Measurements from ENCODE around the gene FXYD7. TPM values are rescaled to one million over a fixed set of nuclear protein-coding genes. Genes with fewer than 3 reads are reported as not detected.
A peak's percentile ranks its signal among the peaks of the same experiment; 100 is the strongest.

The FXYD7 gene
- total RNA-seq, 2 donors from 2014 or later = 17.1 to 20.6 TPM

DNA sequence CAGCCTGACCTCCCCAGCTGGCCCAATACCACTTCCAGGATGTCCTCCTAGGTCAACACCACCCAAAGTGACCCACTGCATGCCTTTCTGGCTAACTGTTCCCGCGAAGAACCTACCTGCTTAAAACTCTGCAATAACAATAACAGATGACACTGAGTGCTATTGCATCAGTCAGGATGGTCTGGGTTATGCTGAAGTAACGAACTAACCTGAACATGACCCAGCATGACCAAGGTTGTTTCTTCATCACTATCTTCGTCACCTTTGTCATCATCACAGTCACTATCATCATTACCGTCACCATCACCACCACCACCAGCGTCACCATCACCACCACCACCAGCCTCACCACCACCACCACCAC lies 38.0 kb upstream of the FXYD7 start:
- H3K4me3 Mint-ChIP-seq = no peak overlapping the region
- ATAC-seq (no peak), DNase-seq (no peak)
- no peaks in the 10 kb centered on the region for H3K27me3 Mint-ChIP-seq
- no peaks in the 10 kb centered on the region for H3K4me1 Mint-ChIP-seq
- H3K36me3 Mint-ChIP-seq (ENCODE audit: low read depth) = no peaks in the 10 kb centered on the region
- H3K27ac Mint-ChIP-seq = no peak overlapping the region
- H3K9me3 ChIP-seq (ENCODE audit: control insufficient read depth, low read length, poor library complexity, severe bottlenecking) = no peaks in the 10 kb centered on the region

DNA sequence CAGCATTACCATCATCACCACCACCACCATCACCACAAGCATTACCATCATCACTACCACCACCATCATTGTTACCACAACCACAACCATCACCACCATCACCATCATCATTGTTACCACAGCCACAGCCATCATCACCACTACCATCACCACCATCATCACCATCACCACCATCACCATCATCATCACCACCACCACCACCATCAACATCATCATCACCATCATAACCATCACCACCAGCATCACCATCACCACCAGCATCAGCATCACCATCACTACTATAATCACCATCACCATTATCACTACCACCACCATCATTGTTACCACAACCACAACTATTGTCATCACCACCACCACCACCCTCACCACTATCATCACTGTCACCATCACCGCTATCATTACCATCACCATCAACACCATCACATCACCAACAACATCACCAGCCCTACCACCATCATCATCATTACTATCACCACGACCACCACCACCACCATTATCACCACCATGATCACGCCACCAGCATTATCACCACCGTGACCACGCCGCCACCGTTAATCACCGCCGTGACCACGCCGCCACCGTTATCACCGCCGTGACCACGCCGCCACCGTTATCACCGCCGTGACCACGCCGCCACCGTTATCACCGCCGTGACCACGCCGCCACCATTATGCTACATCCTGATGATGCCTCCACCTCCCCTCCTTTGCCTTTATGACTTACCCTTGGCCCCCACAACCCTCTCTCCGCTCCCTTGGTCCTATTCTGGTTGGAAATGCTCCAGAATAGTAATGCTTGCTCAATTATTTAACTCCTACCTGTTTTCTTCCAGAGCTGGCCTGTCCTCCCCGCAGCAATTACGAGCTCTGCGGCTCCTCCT lies 37.4 kb upstream of the FXYD7 start:
- no peak overlapping the region for H3K4me3 Mint-ChIP-seq
- no peak overlapping the region for H3K27ac Mint-ChIP-seq
- DNase-seq = no peak
- H3K36me3 Mint-ChIP-seq (ENCODE audit: low read depth) = no peaks in the 10 kb centered on the region
- H3K27me3 Mint-ChIP-seq = peaks cover 1% of the 10 kb centered on the region
- H3K4me1 Mint-ChIP-seq = no peaks in the 10 kb centered on the region
- no peaks in the 10 kb centered on the region for H3K9me3 ChIP-seq (ENCODE audit: control insufficient read depth, low read length, poor library complexity, severe bottlenecking)
- ATAC-seq = peak; percentile 21

DNA sequence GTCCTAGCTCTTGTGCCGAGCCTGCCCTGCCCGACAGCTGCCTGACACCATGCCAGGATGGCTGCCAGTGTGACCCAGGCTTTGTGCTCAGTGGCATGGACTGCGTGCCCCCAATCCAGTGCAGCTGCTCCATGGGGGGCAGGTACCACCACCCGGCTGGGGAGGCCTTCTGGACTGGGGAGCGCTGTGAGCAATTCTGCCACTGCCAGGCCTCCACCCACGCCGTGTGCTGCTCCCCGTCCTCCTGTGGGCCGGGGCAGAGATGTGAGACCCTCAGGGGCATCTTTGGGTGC lies 36.8 kb upstream of the FXYD7 start:
- peaks cover 4% of the 10 kb centered on the region for H3K27me3 Mint-ChIP-seq
- no peak overlapping the region for H3K27ac Mint-ChIP-seq
- no peak for ATAC-seq
- no peaks in the 10 kb centered on the region for H3K9me3 ChIP-seq (ENCODE audit: control insufficient read depth, low read length, poor library complexity, severe bottlenecking)
- DNase-seq = no peak
- no peak overlapping the region for H3K4me3 Mint-ChIP-seq
- no peaks in the 10 kb centered on the region for H3K4me1 Mint-ChIP-seq
- no peaks in the 10 kb centered on the region for H3K36me3 Mint-ChIP-seq (ENCODE audit: low read depth)

DNA sequence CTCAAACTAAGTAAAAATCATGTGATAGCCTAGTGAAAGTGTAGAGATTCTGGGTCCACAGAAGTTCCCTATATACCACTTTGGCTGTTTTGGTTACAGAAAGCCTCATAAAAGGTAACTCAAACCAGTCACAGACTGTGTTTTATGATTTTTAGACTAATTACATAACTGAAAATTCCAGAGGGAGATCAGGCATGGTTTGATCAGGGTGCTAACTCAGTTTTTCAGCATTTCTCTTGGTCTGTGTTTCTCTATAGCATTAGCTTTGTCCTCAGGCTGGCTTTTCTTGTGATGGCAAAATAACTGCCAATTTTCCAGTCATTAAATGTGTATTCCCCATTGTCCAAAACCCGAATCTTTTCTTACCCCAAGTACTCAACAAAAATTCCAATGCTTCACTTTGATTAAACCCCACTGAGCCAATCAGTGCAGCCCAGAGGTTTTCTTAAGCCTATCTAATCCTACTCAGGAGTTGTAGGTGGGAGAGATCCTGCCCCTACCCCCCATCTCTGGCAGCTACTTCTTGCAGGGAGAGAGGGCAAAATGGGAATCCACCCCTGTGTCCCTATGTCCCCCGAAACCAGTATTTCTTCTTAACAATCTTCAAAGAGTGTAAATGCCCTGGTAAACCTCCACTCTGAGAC lies 36.0 kb upstream of the FXYD7 start:
- no peak for ATAC-seq
- no peaks in the 10 kb centered on the region for H3K4me1 Mint-ChIP-seq
- H3K9me3 ChIP-seq (ENCODE audit: control insufficient read depth, low read length, poor library complexity, severe bottlenecking) = no peaks in the 10 kb centered on the region
- no peak overlapping the region for H3K27ac Mint-ChIP-seq
- no peak overlapping the region for H3K4me3 Mint-ChIP-seq
- no peak for DNase-seq
- H3K36me3 Mint-ChIP-seq (ENCODE audit: low read depth) = no peaks in the 10 kb centered on the region
- peaks cover 4% of the 10 kb centered on the region for H3K27me3 Mint-ChIP-seq

DNA sequence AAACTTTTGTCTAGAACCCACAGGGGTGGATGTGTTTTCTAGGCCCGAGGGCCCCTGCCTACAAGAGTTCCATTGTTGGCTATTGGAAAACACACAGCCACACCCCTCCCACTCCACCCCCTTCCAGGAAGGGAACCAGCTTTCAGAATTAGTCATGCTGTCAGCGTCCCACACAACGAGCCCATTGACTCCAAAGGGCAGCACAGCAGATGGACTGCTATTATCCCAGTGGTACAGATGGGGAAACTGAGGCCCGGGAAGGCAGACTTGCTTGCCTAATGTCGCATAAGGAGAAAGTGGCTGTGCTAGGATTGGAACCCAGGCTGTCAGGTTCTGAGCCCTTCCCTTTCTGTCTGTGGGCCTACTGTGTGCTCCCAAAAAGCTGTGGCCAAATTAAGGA lies 35.5 kb upstream of the FXYD7 start:
- no peak for DNase-seq
- no peak overlapping the region for H3K27ac Mint-ChIP-seq

DNA sequence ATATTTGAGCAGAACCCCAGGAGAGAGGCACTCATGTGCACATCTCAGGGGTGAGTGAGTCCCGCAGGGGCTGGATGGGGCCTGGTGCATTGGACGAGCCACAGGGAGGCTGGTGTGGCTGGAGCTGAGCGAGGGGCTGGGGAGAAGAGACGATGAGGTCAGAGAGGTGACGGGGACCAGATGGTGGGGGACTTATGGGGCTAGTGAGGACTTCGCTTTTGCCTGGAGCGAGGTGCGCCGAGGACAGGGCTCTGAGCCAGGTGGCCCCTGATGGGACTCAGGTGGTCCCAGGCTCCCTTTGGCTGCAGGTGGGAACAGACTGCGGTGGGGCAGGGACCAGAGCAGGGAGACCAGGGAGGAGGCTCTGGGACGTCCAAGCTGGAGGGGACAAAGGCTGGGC lies 34.3 kb upstream of the FXYD7 start:
- no peaks in the 10 kb centered on the region for H3K4me1 Mint-ChIP-seq
- DNase-seq (no peak), ATAC-seq (no peak)
- H3K27ac Mint-ChIP-seq = no peak overlapping the region
- H3K27me3 Mint-ChIP-seq = peaks cover 4% of the 10 kb centered on the region
- H3K9me3 ChIP-seq (ENCODE audit: control insufficient read depth, low read length, poor library complexity, severe bottlenecking) = no peaks in the 10 kb centered on the region
- no peaks in the 10 kb centered on the region for H3K36me3 Mint-ChIP-seq (ENCODE audit: low read depth)
- H3K4me3 Mint-ChIP-seq = no peak overlapping the region

More for the DNA sequence above, 35.5 kb upstream of the FXYD7 start:
- no peaks in the 10 kb centered on the region for H3K4me1 Mint-ChIP-seq
- no peak for ATAC-seq
- H3K36me3 Mint-ChIP-seq (ENCODE audit: low read depth) = no peaks in the 10 kb centered on the region
- no peaks in the 10 kb centered on the region for H3K9me3 ChIP-seq (ENCODE audit: control insufficient read depth, low read length, poor library complexity, severe bottlenecking)
- peaks cover 4% of the 10 kb centered on the region for H3K27me3 Mint-ChIP-seq
- no peak overlapping the region for H3K4me3 Mint-ChIP-seq

DNA sequence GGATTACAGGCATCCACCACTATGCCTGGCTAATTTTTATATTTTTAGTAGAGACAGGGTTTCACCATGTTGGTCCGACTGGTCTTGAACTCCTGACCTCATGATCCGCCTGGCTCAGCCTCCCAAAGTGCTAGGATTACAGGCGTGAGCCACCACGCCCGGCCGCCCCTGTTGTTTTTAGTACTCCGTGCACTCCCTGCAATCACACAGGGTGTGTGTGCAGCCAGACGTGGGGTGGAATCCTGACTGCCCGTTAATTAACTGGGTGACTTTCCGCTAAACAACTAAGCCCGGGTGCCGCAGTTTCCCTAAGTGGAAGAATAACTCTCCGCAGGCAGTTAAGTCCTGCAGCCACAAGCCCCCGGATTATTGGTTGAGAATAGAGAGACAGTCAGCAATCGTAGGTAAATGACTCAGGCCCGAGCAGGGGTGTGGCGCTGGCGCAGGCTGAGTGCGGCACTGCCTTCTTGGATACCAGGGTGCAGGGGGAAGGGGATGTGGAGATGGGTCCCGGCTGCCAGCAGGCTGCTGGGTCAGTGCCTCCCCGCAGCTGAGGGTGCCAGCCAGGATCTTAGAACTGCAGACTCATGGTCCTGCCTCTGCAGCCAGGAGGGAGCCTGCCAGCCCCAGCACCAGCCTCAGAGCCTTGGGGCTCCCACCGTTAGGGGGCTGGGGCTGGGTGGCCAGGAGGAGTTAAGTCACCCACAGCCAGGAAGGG lies 33.5 kb upstream of the FXYD7 start:
- Mint-ChIP-seq H3K4me3 (no peak overlapping the region), H3K27me3 (peaks cover 4% of the 10 kb centered on the region), H3K4me1 (peaks cover 3% of the 10 kb centered on the region), H3K36me3 (ENCODE audit: low read depth) (no peaks in the 10 kb centered on the region), H3K27ac (no peak overlapping the region)
- DNase-seq (no peak), ATAC-seq (no peak)
- no peaks in the 10 kb centered on the region for H3K9me3 ChIP-seq (ENCODE audit: control insufficient read depth, low read length, poor library complexity, severe bottlenecking)

DNA sequence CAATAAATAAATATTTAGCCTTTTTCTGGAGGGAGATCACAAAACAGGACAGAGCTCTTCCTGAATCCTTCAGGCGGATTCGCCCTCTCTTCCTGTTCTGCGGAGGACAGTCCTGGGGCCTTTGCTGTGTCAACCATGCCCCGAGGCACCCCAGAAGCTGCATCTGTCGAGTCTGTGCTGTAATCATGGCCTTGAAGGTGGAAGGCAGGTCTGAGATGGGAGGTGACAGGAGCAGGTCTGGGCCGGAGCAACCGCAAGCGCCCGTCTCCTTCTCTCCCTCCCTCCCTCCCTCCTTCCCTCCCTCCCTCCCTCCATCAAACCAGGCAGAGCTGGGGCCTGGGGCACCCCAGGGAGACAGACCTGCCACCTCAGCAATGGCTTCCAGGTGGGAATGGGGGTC lies 32.1 kb upstream of the FXYD7 start:
- Mint-ChIP-seq H3K27ac (no peak overlapping the region), H3K4me3 (no peak overlapping the region), H3K4me1 (peaks cover 8% of the 10 kb centered on the region), H3K27me3 (peaks cover 4% of the 10 kb centered on the region), H3K36me3 (ENCODE audit: low read depth) (no peaks in the 10 kb centered on the region)
- DNase-seq = no peak
- no peak for ATAC-seq
- H3K9me3 ChIP-seq (ENCODE audit: control insufficient read depth, low read length, poor library complexity, severe bottlenecking) = no peaks in the 10 kb centered on the region

DNA sequence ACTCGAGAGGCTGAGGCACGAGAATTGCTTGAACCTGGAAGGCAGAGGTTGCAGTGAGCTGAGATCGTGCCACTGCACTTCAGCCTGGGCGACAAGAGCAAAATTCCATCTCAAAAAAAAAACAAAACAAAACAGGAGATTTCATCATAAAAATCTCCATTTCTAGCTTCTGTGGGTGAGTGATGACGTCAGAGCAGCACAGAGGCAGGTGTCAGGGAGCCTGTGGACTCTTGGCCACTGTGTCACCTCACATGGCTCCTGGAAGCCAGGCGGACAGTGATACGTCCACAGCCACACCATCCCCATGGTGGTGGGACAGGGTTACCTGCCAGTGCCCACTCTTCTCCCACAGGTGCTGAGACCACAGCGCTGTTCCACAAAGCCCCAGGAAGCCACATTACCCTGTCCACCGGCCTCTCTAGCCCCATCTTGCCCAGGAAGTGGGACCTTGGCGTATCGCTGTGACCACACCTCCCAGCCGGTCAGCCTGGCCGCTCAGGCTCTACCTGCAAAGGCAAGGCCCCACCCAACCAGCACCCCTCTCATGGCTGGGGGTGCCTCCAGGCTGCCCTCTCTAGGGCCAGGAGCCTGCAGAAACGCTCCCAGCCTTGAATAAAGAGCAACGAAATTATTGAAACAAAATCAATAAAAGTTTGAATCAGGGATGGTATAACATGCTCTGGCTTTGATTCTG lies 29.9 kb upstream of the FXYD7 start:
- no peaks in the 10 kb centered on the region for H3K9me3 ChIP-seq (ENCODE audit: control insufficient read depth, low read length, poor library complexity, severe bottlenecking)
- Mint-ChIP-seq H3K27me3 (peaks cover 4% of the 10 kb centered on the region), H3K36me3 (ENCODE audit: low read depth) (no peaks in the 10 kb centered on the region), H3K27ac (no peak overlapping the region), H3K4me1 (peaks cover 11% of the 10 kb centered on the region), H3K4me3 (no peak overlapping the region)
- no peak for DNase-seq
- ATAC-seq = no peak

DNA sequence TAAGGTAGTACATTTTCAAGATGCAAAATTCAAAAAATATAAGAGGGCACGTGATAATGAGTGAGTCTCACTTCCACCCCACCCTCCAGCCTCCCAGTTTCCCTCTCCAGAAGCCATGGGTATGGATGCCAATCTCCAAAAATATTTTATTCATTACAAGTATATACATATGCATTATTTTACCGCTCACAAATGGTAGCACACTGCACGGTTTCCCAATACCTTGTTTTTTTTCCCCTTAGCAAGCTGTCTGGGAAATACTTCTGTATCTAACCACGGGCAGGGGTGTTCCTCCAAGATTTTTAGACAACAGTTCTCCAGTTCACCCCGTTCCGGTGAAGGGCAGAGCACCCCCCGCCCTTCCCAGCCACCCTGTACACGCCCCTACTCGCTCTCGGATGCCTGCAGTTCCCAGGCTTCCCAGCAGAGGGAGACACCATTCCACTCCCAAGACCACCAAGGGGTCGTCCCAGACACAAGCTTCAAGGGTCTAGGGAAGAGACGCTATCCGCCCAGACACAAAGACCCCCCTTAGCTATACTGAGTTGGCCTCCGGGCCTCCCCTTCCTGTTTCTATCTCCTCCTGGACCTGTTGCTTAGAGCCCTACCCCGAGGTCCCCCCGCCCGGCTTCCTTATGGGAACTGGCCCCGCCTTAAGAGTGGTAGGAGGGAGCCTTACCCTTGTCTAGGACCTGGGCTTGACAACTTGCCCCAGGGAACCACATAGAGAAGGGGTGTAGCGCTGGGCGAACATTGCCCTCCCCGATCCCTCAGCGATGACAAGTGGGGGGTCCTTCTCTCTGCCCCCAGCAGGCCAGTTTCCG lies 28.5 kb upstream of the FXYD7 start:
- ATAC-seq (peak; percentile 85), DNase-seq (peak; percentile 39 to 59 (median 54))
- H3K27me3 Mint-ChIP-seq = peaks cover 4% of the 10 kb centered on the region
- H3K27ac Mint-ChIP-seq = peak overlapping the region; percentile 4
- H3K9me3 ChIP-seq (ENCODE audit: control insufficient read depth, low read length, poor library complexity, severe bottlenecking) = no peaks in the 10 kb centered on the region
- H3K36me3 Mint-ChIP-seq (ENCODE audit: low read depth) = no peaks in the 10 kb centered on the region
- H3K4me1 Mint-ChIP-seq = peaks cover 11% of the 10 kb centered on the region
- no peak overlapping the region for H3K4me3 Mint-ChIP-seq

DNA sequence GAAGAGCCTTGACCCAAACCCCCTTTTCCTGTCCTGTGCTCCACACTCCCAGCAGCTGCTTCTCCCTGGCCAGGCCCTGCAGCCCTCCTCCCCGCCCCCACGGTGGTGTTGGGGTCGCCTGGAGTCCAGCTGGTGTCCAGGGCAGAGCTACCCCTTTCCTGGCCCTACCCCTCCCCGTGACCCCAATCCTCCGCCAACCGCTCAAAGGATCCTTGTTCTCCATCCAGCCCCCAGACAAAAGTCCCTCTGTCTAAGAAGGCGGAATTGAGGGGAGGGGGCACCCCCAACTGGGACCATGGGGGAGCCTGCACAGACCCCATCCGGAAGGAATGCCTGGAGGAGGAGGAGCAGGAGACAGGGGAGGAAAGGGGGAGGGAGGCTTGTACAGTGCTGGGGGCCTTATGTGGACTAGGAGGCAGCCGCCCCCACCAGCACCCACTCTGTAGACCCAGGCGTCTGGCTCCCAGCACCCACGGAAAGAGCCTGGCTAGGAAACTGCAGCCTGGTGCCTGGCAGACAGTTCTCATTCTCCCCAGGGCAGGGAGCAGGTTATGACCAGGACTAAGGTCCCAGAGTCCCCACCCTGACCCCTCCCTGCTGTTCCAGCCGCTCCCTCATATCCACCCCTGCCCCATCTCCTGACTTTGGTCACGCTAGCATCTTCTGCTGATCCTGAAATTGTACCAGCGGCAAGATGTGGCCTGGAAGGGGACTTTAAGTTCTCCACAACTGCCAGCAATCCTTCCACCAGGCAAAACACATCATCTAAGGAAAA lies 27.7 kb upstream of the FXYD7 start, which contains the start of gene FXYD3:
Gene FXYD3, plus strand, starts transcription at position 647 of the 775 bp plus-strand sequence. CDS start 3,554 bp downstream, outside the sequence.
- Mint-ChIP-seq H3K4me1 (peaks cover 11% of the 10 kb centered on the region), H3K27ac (peak within 1 kb of the TSS; percentile 4), H3K36me3 (ENCODE audit: low read depth) (no peaks in the 10 kb centered on the region), H3K27me3 (peaks cover 4% of the 10 kb centered on the region), H3K4me3 (no peak within 1 kb of the TSS)
- ATAC-seq = no peak
- H3K9me3 ChIP-seq (ENCODE audit: control insufficient read depth, low read length, poor library complexity, severe bottlenecking) = no peaks in the 10 kb centered on the region
- no peak for DNase-seq
